GM12865 (cell line): ENCODE results near the gene ADAMTS15.

Experiments used
- DNase-seq: peaks from one replicate; pipeline ENCODE4 v3.0.0; 2010; ENCODE audit warnings: low read depth
- H3K4me3 ChIP-seq: 2 replicates; pipeline ENCODE4 v1.5.1; 2011; ENCODE audit warnings: mild to moderate bottlenecking, low read depth, low read length, control low read depth
- CTCF ChIP-seq: IDR thresholded peaks from 2 replicates; pipeline ENCODE4 v1.5.1; 2011; ENCODE audit warnings: low read length, control low read depth, low read depth, inconsistent platforms; ENCODE audit not compliant: insufficient read depth; ENCODE audit errors: missing control alignments

The ADAMTS15 gene

GRCh38 chr11:130473795-130474377 is 25.4 kb downstream of the ADAMTS15 start:
- H3K4me3 ChIP-seq, result no peak overlapping the region
- no peak for DNase-seq
- no peak for TF ChIP-seq CTCF

- DNase-seq, result no peak
- H3K4me3 ChIP-seq, result no peak overlapping the region
- TF ChIP-seq CTCF, result no peak
Measured at GRCh38 chr11:130474637-130475400, 26.4 kb downstream of the ADAMTS15 start.

GRCh38 chr11:130475426-130476053 is 27.1 kb downstream of the ADAMTS15 start:
- DNase-seq, result no peak
- no peak overlapping the region for H3K4me3 ChIP-seq
- no peak for TF ChIP-seq CTCF

GRCh38 chr11:130476200-130476921 is 27.9 kb downstream of the ADAMTS15 start:
- no peak for DNase-seq
- no peak for TF ChIP-seq CTCF
- H3K4me3 ChIP-seq, result no peak overlapping the region

- H3K4me3 ChIP-seq, result no peak overlapping the region
- no peak for TF ChIP-seq CTCF
- no peak for DNase-seq
Measured at GRCh38 chr11:130476922-130477491, 28.6 kb downstream of the ADAMTS15 start.

- no peak overlapping the region for H3K4me3 ChIP-seq
- no peak for DNase-seq
- no peak for TF ChIP-seq CTCF
Measured at GRCh38 chr11:130477586-130478203, 29.2 kb downstream of the ADAMTS15 start.
